K562 treated with DMSO at 1 percent for 24 hours (cell line): ENCODE measurements around the gene PEX14. TPM values are rescaled to one million over a fixed set of nuclear protein-coding genes. Genes with fewer than 3 reads are reported as not detected.

Experiments used
- total RNA-seq: library from RNA; unstranded; fragments of 300-600 nt; gene quantifications from 2 replicates; pipeline ENCODE4 v1.2.3, GENCODE V29; 2022; ENCODE audit warnings: low read depth; ENCODE audit not compliant: insufficient read depth

The PEX14 gene, protein sequence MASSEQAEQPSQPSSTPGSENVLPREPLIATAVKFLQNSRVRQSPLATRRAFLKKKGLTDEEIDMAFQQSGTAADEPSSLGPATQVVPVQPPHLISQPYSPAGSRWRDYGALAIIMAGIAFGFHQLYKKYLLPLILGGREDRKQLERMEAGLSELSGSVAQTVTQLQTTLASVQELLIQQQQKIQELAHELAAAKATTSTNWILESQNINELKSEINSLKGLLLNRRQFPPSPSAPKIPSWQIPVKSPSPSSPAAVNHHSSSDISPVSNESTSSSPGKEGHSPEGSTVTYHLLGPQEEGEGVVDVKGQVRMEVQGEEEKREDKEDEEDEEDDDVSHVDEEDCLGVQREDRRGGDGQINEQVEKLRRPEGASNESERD
- total RNA-seq: 60.2 and 60.5 TPM in 2 replicates

DNA sequence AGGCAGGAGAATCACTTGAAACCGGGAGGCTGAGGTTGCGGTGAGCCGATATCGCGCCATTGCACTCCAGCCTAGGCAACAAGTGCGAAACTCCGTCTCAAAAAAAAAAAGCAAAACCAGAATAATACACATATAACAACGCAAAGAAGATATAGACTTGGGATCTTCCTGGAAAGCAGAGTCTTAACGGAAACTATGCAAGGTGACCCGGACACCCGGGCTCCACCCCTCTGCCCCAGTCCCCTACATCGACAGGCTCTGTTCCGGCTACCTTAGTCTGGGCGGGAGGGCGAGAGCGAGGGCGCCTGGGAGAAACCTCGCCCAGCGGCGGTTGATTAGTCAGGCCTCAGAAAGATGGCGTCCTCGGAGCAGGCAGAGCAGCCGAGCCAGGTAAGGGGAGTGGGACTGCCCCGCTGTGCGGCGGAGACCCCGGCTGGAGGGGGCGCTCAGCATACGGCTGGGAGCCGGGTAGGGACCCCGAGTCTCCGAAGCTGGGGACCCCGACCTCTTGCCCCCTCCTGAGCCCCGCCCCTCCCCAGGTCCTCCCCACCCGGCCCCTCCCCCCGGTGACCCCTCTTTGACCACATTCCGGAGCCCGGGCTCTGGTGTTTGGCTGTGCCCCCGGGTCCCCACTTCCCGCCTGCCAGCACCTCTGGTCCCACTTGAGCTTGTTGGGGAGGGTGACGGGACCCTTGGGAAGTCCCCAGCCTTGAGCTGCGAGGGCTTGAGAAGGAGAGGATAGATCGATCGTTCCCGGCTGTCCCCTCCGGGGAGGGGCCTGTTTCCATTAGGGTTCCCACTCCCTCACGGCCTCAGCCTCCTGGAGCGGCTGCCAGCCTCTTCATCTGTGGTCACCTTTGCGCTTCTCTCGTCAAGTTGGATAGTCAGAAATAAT, at the start of gene PEX14:
PEX14 (plus strand) TSS at position 338 of the 895 bp plus-strand sequence; CDS start at position 355, 17 bp downstream.

GRCh38 chr1:10430216-10431069, 44.3 kb upstream of the PEX14 start, which contains the start of gene CENPS:
TSS of gene CENPS (plus strand) at chr1:10430433. CDS start at chr1:10430518, 85 bp downstream.

GRCh38 chr1:10449751-10450150, 25.0 kb upstream of the PEX14 start, which contains the start of gene CORT:
TSS of gene CORT (plus strand) at chr1:10450031. CDS start at chr1:10450224, 193 bp downstream.

GRCh38 chr1:10472220-10473144, 2.3 kb upstream of the PEX14 start, which contains the start of gene DFFA:
TSS of gene DFFA (minus strand) at chr1:10472529. CDS start at chr1:10472458, 71 bp downstream.

Other genes starting within 250 kb of the PEX14 start
- 425 and 427 TPM in 2 replicates for gene PGD, start 75.9 kb upstream of the PEX14 start, total RNA-seq
- 33.5 and 42.4 TPM in 2 replicates for gene CENPS, start 44.5 kb upstream of the PEX14 start, total RNA-seq
- 0.42 TPM in 1 of 2 replicates, not detected in the other for gene CORT, start 24.9 kb upstream of the PEX14 start, total RNA-seq
- gene DFFA, start 2.4 kb upstream of the PEX14 start, total RNA-seq: 30.5 and 30.8 TPM in 2 replicates